Hepatocyte (in vitro differentiated cells): ENCODE data around the gene NIT2.

ENCODE experiments used
- CTCF ChIP-seq: fragments of 200-600 bp; sonication (generic); IDR thresholded peaks from 2 replicates; pipeline ENCODE4 v1.5.1; 2016; ENCODE audit warnings: antibody characterized with exemption, mild to moderate bottlenecking; ENCODE audit not compliant: poor library complexity
- EZH2 ChIP-seq: fragments of 200-600 bp; sonication (generic); IDR thresholded peaks from 2 replicates; pipeline ENCODE4 v1.6.1; 2016; ENCODE audit warnings: antibody characterized with exemption, mild to moderate bottlenecking, borderline replicate concordance

- TF ChIP-seq CTCF, result no peak
- no peak for TF ChIP-seq EZH2
These were observed 50.4 kb downstream of the NIT2 start for GRCh38 chr3:100384733-100385525.
